Stimulated activated CD8-positive, alpha-beta memory T cell treated with anti-CD3 and anti-CD28 coated beads, Interleukin-7, amount 100 ng/mL, for 1 hour (primary cell): Measurements from ENCODE around the gene ARHGEF1.
A peak's percentile ranks its signal among the peaks of the same experiment; 100 is the strongest.

Experiments
- DNase-seq, 2 donors: peaks; one replicate each; pipeline ENCODE4 v3.0.0-alpha.2; 2020; ENCODE audit warnings: low read depth in 2 of 2

The ARHGEF1 gene

DNA sequence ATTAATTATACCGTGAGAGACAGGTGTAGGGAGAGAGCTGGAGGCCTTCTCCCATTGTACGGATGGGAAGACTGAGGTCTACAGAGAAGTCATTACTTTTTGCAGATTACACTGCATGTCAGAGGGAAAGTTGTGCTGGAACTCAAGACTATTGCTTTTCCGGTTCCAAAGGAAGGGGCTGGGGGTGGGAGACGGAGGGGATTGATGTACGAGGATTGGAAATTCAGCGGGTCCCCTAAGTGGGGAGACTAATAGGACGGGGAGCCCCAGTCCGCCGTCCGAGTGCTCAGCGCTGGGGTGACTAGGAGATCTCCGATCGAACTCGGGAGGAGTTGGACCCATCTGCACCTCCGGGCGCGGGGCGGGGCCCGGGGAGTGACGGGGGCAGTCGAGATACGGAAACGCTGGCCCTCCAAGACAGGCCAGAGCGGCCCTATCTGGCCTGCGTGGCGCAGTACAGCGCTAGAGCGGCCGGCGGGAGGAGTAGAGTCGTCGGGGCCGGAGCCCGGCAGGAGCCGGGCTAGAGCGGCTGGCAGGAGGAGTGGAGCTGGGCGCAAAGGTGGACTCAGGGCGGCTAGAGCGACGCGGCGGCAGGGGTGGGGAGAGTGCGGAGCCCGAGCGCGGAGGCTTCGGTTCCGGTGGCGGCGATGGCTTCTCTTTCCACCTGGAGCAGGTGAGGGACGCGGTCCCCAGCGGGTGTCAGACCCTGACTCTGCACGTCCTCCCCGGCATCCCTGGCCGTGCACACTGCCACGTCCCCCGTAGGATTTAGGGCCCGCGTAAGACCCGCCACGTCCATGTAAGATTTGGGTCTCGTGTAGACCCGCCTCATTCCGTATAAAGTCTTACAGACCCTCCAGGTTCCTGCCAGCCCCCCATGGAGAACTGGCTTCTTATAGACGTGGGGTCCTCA is 1.1 kb downstream of the ARHGEF1 start:
- DNase-seq = peak; percentile 70 to 82

DNA sequence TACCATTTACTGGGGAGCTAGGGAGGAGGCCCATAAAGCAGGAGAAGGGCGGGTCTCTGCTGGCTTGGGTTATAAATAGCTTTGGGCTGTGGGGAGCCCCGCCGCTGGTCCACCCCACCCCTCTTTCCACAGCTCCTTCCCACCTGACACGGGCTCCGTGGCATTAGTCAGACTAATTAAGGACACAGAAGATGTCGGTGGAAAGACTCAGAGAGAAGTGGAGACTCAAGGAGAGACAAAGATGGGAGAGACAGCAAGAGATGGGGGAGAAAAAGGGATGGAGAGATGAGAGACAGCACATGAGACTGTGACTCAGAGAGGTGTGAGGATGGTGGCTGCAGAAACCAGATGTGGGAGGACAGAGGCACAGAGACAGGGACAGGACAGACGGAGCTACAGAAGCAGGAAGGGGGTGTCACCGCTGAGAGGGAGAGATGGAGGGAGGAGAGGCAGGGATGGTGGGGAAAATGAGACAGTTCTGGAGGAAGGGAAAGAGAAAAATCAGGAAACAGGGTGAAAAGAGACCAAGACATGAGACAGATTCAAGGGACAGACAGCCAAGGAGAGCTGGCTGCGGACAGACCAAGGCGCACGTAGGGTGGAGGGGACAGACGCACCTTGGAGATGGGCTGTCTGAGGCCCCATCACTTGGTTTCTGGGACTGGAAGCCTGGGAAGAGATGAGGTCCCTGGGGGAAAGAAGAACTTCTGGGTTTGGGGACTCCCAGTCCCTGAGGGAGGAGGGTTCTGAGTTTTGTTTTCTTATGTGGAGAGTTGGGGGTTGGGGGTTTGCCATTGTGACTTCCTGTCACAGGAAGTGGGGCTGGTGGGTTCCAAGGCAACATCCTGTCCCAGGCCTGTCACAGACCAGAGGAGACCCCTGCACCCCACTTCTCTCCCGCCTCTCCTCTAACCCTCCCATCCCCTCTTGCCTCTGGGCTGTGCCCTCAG is 4.1 kb downstream of the ARHGEF1 start:
- DNase-seq = peak in 1 of 2 donors; percentile 47

DNA sequence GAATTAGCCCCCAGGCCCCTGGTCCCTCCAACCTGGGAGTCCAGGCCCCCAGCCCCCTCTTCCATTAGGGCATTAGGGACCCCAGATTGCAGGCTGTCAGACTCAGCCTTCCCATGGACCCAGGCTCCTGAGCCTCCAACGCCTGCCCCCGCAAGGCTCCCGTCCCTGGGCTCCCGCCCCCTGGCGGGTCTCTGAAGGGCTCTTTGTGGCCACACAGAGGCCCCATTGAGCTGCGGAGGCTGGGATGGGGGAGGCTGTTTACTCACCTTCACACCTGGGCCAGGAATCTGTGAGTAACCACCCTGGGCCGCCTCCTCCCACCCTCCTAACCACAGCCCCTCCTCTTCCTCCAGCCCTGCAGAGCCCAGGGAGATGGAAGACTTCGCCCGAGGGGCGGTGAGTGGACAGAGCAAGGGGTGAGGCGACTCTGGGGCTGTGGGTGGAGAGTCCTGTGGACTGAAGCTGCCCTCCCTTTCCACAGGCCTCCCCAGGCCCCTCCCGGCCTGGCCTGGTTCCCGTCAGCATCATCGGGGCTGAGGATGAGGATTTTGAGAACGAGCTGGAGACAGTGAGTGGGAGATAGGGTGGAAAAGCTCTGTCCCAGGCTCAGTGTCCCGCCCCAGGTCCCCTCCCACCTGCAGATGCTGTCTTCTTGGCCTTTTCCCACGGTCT is 4.9 kb downstream of the ARHGEF1 start:
- peak; percentile 76 to 79 for DNase-seq

DNA sequence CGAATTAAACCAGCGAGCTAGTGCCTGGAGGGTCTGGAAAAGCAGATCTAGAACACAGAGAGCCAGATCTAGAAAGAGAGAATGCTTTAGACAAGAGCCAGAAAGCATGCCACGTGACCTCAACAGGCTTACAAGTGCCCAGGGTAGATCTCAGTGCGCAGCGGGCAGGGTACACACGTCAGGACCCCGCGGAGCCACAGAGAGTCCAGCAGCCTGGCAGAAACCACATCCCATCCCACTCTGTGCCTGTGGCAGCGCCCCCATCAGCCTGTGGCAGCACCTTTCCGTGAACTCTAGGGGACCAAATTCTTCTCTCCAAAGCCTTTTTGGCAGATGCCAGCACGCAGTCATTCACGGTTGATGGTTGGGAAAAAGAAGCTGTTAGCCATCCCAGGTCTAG is 5.9 kb downstream of the ARHGEF1 start:
- no peak for DNase-seq

DNA sequence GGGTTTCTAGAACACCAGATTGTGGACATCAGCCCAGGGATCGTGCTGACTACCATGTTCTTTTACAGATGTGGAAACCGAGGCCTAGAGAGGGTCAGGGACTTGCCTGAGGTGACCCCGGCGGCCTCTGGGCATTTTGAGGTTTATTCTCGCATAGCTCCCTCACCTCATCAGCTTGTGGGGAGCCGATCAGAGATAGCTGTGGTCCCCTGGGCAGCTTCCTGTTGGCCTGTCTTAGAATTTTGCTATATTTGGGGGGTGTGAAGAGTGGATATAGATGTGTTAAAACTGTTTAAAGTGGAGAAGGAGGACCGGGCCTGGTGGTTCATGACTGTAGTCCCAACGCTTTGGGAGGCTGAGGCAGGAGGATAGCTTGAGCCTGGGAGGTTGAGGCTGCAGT is 6.9 kb downstream of the ARHGEF1 start:
- no peak for DNase-seq

DNA sequence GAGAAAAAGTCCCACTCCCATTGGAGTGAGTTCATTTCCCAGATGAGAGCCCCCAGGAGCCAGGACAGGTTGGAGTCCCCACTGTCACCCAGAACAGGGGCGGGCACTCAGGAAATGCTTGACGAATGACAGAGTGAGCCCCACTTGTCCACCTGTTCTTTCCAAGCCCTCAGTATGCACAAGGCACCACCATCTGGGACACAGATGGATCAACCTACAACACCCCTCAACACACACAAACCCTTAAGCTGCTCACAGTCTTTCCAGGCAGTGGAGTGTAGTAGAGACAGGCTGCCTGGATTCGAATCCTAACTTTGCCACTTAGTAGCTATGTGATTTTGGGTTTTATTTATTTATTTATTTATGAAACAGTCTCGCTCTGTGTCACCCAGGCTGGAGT is 8.0 kb downstream of the ARHGEF1 start:
- DNase-seq = no peak

DNA sequence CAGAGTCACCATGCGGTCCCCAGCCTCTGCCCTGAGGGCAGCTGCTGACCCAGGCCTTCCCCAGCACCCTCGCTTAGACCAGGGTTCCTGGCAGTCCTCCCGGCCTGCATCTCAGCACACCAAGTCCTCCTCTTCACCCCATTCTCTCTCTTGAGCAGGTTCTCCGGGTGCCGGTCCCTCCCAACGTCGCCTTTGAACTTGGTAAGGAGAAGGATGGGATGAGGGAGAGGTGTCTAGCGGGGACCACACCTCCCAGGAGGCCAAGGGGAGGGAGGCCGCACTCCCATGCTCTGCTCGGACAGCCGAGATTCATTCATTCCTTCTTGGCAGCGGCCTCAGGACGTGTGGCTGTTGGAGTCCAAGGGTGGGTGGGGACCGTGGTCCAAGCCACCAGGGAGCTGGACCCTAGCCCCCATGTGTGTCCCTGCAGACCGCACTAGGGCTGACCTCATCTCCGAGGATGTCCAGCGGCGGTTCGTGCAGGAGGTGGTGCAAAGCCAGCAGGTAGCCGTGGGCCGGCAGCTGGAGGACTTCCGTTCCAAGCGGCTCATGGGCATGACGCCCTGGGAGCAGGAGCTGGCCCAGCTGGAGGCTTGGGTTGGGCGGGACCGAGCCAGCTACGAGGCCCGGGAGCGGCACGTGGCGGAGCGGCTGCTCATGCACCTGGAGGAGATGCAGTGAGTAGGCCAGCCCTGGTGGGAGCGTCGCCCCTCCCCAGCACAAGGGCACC is 9.4 kb downstream of the ARHGEF1 start:
- DNase-seq = no peak

DNA sequence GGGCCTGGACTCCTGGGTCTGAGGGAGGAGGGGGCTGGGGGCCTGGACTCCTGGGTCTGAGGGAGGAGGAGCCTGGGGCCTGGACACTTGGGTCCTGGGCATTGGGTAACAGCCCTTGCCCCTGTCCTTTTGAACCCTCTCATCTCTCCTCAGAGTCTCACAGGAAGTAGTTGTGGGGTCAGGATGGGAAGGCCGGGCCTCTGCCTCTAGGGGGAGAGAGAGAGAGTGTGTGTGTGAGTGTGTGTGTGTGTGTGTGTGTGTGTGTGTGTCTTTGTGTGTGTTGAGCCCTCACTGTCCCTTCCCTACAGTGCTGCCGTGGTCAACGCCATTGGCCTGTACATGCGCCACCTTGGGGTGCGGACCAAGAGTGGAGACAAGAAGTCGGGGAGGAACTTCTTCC is 10.9 kb downstream of the ARHGEF1 start:
- DNase-seq = no peak

DNA sequence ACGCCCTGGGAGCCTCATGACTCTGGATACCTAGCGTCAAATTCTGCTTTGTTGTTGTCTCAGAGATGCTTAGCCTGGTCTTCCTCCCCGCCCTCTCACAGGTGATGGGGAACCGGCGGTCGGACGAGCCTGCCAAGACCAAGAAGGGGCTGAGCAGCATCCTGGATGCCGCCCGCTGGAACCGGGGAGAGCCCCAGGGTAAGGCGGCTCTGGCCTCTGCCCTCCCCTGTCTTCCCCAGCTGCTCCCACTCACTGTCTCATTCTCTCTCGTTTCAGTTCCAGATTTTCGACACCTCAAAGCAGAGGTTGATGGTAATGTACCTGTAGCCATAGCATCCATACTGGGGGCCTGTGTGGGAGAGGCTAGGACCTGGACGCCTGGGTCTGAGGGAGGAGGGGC is 11.4 kb downstream of the ARHGEF1 start:
- no peak for DNase-seq

DNA sequence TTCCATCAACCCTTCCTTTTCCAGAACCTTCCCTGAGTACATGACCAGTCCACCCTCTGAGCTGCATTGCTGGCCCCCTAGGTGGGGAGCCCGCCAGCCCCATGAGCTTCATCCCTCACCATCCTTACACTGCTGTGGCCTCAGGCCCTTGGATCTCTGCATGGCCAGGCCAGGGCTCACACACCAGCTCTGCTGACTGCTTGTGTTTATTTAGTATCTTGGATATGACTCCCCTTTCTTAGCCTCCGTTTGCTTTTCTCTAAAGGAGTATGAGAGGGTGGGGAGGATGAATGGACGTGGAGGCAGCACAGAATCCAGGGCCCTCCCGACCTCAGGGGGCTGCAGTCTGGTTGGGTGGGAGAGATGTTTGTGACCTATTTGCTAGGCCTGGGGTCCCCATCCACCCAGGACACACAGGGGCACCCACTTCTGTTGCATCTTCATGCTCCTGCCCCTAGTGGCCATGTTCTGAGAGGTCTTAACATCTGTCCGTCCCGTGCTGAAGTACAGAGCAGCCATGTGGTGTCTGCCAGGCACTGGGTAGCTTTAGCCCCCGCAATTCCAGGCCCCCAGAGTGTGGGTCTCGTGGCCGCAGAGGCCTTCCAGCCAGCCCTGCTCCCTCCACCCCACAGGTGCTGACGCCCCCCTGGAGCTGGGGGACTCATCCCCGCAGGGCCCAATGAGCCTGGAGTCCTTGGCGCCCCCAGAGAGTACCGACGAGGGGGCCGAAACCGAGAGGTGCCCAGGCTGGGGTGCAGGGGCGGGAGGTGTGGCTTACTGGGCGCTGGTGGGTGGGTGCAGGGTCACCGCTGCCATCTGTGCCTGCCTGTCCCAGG is 13.0 kb downstream of the ARHGEF1 start:
- no peak for DNase-seq

DNA sequence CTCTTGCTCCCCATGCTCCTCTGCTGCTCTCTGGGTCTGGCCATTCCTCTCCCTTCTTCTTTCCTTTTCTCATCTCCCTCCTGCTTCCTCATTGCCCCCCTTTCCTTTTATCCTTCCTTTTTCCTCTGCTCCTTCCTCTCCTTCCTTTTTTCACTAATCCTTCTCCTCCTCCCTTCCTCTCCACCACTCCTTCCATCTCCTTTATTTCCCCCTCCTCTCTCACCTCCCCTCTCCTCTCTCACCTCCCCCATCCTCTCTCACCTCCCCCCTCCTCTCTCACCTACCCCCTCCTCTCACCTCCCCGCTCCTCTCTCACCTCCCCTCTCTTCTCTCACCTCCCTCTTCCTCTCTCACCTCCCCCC is 13.6 kb downstream of the ARHGEF1 start:
- DNase-seq = no peak

DNA sequence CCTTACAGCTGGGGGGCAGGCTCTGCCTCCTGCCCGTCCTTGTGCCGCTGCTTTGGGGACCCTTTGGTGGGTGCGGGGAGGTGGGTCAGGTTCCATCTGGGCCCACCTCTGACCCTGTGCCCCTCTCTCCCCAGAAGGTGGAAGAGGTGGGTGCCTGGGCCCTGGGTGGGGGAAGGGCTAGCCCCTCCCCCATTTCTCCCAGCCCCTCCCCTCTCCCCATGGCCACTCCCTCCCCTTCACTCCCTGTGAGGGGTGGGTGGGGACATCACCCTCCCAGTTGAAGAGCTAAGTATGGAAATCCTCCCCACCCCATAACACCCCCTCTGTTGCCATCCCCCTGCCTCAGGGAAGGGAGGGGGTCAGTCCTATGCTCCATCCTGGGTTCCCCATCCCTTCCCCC is 14.2 kb downstream of the ARHGEF1 start:
- DNase-seq = no peak

DNA sequence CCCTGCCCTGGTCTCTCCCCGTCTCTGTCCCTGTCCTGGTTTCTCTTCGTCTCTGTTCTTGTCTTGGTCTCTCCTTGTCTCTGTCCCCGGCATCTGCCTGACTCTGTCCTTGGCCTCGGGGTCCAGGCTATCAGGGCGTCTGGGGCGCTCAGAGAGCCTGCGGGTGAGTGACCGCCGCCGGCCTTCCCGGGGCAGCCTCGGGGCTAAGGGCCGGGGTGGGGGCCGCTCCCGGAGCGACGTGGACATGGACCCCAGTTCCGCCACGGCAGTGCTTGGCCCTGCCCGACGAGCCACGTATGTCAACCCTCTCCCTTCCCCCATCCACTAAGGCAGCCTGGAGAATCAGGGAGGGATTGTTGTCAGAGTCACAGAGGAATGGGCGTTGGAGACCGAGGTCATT is 14.8 kb downstream of the ARHGEF1 start:
- no peak for DNase-seq

DNA sequence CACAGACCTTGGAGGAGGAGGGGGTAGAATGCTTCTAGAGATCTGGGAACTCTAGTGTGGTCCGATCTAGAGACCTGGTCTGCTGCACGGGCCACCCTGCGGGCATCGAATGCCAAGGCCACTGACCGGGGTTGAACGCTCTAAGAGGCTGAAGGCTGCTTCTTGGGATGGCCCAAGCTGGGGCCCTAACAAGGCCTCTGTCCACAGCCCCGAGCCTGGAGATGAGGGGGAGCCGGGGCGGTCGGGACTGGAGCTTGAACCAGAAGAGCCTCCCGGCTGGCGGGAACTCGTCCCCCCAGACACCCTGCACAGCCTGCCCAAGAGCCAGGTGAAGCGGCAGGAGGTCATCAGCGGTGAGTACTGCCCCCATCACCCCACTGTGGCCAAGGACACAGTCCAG is 15.3 kb downstream of the ARHGEF1 start:
- DNase-seq = no peak

DNA sequence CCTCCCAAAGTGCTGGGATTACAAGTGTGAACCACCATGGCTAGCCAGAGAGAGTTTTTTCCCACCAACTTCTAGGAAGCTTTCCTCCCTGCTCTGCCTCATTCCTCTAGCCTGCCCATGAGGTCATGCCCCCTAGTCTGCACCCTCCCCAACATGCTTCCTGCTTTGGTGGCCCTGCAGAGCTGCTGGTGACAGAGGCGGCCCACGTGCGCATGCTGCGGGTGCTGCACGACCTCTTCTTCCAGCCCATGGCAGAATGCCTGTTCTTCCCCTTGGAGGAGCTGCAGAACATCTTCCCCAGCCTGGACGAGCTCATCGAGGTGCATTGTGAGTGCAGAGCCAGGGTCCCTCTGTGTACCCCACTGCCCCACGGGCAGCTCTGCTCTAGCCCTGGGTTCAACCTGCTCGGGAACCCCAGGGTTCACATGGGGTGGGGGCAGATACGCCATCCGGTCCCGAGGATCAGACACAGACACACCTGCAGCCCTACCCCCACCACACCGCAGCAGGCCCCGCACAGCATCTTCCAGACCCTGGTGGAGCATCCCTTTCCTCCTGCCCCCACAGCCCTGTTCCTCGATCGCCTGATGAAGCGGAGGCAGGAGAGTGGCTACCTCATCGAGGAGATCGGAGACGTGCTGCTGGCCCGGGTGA is 18.9 kb downstream of the ARHGEF1 start:
- DNase-seq = no peak

DNA sequence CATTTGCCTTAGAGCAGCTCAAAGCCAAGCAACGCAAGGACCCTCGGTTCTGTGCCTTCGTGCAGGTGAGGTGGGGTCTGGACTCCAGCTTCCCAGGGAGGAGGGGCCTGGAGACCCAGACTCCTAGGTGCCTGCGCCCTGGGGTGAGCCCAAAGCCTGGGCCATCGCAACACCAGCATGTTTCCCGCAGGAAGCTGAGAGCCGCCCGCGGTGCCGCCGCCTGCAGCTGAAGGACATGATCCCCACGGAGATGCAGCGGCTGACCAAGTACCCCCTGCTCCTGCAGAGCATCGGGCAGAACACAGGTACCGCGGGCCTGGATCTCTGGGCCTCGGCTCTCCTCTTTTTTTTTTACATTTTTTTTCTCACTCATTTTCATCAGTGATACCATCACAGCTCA is 19.6 kb downstream of the ARHGEF1 start:
- no peak for DNase-seq

DNA sequence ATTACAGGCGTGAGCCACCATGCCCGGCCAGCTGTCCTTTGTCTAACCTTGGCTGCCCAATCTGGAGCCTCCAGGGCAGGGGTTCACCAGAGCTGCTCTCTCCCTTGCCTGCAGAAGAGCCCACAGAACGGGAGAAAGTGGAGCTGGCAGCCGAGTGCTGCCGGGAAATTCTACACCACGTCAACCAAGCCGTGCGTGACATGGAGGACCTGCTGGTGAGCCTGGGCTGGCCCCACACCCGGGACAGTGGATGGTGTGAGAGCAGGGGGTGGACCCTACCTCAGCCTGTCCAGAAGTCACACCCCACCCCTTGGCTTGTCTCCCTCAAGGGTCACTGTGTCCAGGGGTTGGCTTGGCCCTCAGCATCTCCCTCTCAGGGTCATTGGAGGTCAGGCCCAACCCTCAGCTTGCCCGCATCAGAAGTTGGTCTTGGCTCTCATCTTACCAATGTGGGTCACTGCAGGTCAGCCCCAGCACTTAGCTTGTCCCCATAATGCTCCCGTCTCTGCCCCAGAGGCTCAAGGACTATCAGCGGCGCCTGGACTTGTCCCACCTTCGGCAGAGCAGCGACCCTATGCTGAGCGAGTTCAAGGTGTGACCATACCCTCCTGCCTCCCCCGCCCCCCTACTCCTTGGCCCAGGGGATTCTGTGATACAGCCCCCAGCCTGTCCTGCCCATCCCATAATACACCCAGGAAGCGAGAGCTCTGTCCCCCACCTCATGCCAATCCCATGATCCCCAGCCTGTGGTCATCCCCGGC is 20.4 kb downstream of the ARHGEF1 start:
- no peak for DNase-seq

DNA sequence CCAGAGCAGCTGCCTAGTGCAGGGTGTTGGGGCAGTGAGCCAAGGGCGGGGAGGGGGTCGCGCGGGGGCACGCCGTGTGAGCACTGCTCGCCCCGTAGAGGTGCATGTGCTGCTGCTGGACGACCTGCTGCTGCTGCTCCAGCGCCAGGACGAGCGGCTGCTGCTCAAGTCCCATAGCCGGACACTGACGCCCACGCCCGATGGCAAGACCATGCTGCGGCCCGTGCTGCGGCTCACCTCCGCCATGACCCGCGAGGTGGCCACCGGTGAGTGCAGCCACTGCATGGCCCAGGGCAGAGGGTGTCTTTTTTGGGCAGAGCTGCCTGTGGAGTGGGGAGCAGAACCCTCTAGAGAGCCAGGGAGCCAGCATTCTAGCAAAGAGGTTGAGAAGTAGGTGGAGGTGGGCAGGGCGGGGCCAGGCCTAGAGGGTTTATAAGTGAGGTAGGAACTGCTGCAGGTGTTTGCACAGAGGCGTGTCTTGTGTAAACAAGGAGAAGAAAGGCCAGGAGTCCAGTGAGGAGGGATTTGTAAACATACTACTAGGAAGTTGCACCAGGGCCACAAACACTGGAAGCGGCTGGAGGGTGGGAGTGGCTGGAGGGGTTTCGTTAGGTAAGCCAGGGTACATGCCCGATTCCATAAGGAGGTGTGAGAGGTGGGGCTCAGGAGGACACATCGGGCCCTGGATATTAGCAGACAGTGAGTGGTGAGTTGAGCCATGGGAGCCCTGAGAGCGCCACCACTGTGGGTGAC is 21.3 kb downstream of the ARHGEF1 start:
- no peak for DNase-seq
